Esophagus mucosa (tissue), 1 donor: ENCODE results near the gene HSFX1. TPM values are rescaled to one million over a fixed set of nuclear protein-coding genes. Genes with fewer than 3 reads are reported as not detected.

ENCODE experiments used
- ATAC-seq: fragments of 200-7000 bp; cut with Tn5 transposase; one replicate; pipeline ENCODE4 v1.9.1; 2020
- total RNA-seq: library from RNA; stranded (reverse); gene quantifications from one replicate; pipeline ENCODE4 v1.2.4, GENCODE V29; 2023
- donor health status: DM: yes; HTN: yes; CAD: no.

HSFX1 gene
- total RNA-seq, 1 donor from 2014 or later, result 0.32 TPM

DNA sequence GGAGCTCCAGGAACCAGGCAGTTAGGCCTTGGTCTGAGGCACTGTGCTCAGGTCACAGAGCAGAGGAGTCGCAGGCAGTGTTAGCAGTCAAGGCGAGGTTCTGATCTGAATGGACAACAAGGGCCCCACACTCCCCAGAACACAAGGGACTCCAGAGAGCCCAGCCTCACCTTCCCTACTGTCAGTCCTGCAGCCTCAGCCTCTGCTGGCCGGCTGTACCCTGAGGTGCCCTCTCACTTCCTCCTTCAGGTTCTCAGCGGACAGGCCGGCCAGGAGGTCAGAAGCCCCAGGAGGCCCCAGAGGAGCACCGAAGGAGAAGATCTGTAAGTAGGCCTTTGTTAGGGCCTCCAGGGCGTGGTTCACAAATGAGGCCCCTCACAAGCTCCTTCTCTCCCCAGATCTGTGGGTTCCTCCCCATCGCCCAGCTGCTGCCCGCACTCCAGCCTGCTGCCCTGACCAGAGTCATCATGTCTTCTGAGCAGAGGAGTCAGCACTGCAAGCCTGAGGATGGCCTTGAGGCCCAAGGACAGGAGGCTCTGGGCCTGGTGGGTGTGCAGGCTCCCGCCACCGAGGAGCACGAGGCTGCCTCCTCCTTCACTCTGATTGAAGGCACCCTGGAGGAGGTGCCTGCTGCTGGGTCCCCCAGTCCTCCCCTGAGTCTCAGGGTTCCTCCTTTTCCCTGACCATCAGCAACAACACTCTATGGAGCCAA lies 34.0 kb downstream of the HSFX1 start:
- no peak for ATAC-seq

- peak; percentile 81 for ATAC-seq
Observed at GRCh38 chrX:149818652-149819051, 44.8 kb downstream of the HSFX1 start.

DNA sequence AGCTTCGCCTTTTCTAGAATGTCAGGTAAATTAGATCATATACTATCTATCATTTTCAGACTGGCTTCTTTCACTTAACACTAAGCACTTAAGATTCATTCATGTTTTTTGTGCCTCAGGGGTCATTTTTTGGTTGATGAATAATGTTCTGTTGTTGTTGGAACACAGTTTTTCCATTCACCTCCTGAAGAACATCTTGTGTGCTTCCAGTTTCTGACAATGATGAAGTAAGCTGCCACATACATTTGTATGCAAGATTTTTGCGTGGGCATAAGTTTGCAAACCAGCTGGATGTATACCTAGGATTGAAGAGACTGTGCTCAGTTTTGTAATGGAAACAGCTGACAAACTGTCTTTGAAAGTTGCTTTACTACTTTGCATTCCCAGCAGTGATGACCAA lies 45.5 kb downstream of the HSFX1 start:
- peak; percentile 23 for ATAC-seq

DNA sequence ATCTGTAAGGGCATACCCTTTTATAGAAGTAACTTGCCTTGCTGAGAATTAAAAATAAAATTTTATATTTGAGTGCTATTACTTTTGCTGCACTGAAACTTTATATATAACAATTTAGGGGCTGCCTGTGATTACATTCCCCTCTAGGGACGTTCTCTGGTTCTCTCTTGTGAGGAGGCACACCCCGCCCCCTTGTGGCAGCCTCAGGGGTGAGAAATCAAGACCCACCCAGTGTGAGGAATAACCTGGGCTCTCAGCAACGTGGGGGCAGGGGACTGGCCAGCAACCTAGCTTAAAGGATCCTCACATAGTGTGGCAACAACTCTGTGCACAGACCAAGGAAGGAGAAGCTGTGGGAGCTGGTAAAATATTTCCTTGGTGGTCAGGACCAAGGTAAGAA lies 51.6 kb downstream of the HSFX1 start:
- no peak for ATAC-seq

Other genes starting within 250 kb of the HSFX1 start
- gene EOLA1, start 233.1 kb upstream of the HSFX1 start, total RNA-seq, result 14.6 TPM
- gene HSFX3, start 224.1 kb upstream of the HSFX1 start, total RNA-seq, result not detected
- not detected for gene MAGEA9B, start 186.6 kb upstream of the HSFX1 start, total RNA-seq
- not detected for gene HSFX2, start 178.8 kb upstream of the HSFX1 start, total RNA-seq
- gene TMEM185A, start 142.3 kb upstream of the HSFX1 start, total RNA-seq, result 16.5 TPM
- not detected for gene MAGEA11, start 62.0 kb upstream of the HSFX1 start, total RNA-seq
- not detected for gene MAGEA9, start 7.9 kb downstream of the HSFX1 start, total RNA-seq
- gene MAGEA8, start 107.1 kb downstream of the HSFX1 start, total RNA-seq, result not detected
- not detected for gene HSFX4, start 155.5 kb downstream of the HSFX1 start, total RNA-seq
- gene EOLA2, start 164.4 kb downstream of the HSFX1 start, total RNA-seq, result 19.6 TPM